DND-41 (cell line): ENCODE measurements around the gene MMS22L.

Experiments
- EZH2 ChIP-seq: IDR thresholded peaks from 3 replicates; pipeline ENCODE4 v1.6.1; 2012; ENCODE audit warnings: borderline replicate concordance, low read depth, mild to moderate bottlenecking, moderate library complexity, low read length, inconsistent platforms; ENCODE audit not compliant: severe bottlenecking
- TF ChIP-seq, protein P1 (sequence below): IDR thresholded peaks from 2 replicates; pipeline ENCODE4 v1.5.1; 2012; ENCODE audit warnings: borderline replicate concordance, low read length, moderate library complexity, mild to moderate bottlenecking; ENCODE audit not compliant: poor library complexity, severe bottlenecking; ENCODE audit errors: extremely low read depth

DNA sequence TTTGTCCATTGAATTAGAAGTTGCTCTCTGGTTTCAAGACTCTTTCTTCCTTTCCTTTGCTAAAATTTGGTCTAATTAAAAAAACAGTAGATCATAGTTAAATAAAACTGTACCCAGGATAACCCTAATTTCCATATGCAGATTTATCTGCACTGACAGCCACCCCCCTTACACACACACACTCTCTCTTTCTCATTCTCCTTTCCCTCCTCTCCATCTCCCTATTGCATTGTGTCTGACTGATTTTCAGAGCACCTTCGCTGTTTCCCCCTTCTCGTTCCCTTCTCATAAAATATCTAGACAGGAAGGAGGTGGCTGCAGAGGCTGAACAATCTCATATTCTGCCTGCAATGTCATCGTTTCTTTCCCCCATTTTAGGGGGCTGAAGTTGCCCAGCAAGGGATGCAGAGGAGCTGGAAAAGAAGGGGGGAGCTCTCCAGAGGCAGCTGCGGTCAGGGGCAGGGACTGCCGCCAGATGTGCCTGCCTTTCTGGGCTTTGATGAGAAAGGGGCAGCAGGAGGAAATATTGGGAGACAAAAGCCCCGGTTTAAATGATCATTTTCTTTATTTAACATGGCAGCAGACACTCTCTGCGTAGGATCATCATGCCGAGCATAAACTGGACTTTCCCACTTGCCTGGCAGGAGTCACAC lies 22.5 kb upstream of the MMS22L start:
- TF ChIP-seq EZH2 = no peak
- TF ChIP-seq, protein P1, sequence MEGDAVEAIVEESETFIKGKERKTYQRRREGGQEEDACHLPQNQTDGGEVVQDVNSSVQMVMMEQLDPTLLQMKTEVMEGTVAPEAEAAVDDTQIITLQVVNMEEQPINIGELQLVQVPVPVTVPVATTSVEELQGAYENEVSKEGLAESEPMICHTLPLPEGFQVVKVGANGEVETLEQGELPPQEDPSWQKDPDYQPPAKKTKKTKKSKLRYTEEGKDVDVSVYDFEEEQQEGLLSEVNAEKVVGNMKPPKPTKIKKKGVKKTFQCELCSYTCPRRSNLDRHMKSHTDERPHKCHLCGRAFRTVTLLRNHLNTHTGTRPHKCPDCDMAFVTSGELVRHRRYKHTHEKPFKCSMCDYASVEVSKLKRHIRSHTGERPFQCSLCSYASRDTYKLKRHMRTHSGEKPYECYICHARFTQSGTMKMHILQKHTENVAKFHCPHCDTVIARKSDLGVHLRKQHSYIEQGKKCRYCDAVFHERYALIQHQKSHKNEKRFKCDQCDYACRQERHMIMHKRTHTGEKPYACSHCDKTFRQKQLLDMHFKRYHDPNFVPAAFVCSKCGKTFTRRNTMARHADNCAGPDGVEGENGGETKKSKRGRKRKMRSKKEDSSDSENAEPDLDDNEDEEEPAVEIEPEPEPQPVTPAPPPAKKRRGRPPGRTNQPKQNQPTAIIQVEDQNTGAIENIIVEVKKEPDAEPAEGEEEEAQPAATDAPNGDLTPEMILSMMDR = no peak
